ENCODE data around the gene RDH12. TPM values are rescaled to one million over a fixed set of nuclear protein-coding genes. Genes with fewer than 3 reads are reported as not detected.

The RDH12 gene
- total RNA-seq, 1 donor from 2014 or later: 0.16 TPM

DNA sequence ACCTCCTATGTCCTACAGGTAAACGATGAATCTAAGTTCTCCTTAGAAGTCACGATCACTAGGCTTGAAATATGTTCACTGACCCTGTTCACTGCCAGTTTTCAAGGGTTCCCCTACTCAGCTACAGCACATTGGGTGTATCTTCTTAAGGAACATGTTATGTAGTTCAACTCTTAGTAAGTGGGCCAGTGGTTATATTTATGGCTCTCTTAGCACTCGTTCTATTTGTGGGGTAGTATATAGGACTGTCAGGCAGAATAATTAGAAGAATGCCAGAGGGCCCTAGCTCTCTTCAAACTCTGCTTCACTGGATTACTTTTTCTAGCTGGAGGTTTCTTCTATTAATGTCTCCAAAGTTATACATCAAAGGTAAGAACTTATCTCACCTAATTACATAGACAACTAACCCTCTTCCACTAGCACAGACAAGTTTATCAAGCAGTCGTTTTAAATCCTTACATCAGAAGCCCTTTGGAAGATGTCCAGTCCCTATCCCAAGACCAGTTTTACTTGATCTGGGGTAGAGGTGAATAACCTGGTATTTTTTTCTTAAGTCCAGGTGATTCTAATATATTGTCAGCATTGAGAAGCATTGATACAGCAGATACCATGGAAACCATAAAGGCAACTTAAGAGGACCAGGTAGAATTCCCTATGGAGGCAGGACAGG is 75.1 kb downstream of the RDH12 start:
- H3K4me3 Mint-ChIP-seq (ENCODE audit: unreplicated experiment): no peak overlapping the region
- H2AFZ ChIP-seq (ENCODE audit: low read depth, low read length): no peak overlapping the region
- H3K27me3 ChIP-seq (ENCODE audit: insufficient read depth, low read length): no peaks in the 10 kb centered on the region
- H3K9me3 ChIP-seq (ENCODE audit: insufficient read depth, low read depth, low read length): no peaks in the 10 kb centered on the region
- no peaks in the 10 kb centered on the region for H3K27me3 Mint-ChIP-seq (ENCODE audit: low read depth, unreplicated experiment)
- H3K4me3 ChIP-seq (ENCODE audit: insufficient read depth, low read depth, low read length): no peak overlapping the region
- H3K27ac ChIP-seq (ENCODE audit: low read depth, low read length): no peak overlapping the region
- FAIRE-seq (no peak), DNase-seq (ENCODE audit: low read depth) (no peak)
- no peaks in the 10 kb centered on the region for H3K4me1 Mint-ChIP-seq (ENCODE audit: low read depth, unreplicated experiment)
- no peaks in the 10 kb centered on the region for H3K4me1 ChIP-seq (ENCODE audit: insufficient read depth, low read length)
- no peak overlapping the region for H3K4me2 ChIP-seq (ENCODE audit: low read length)
- peaks cover 71% of the 10 kb centered on the region for H3K36me3 ChIP-seq (ENCODE audit: insufficient read depth, low read length)
- H3K9ac ChIP-seq (ENCODE audit: low read length): no peak overlapping the region
- H3K36me3 Mint-ChIP-seq (ENCODE audit: low read depth, unreplicated experiment): peaks cover 34% of the 10 kb centered on the region
- H4K20me1 ChIP-seq (ENCODE audit: insufficient read depth, low read length): no peaks in the 10 kb centered on the region
- H3K27ac Mint-ChIP-seq (ENCODE audit: unreplicated experiment): no peak overlapping the region
- no peaks in the 10 kb centered on the region for H3K79me2 ChIP-seq (ENCODE audit: insufficient read depth, low read length)
- TF ChIP-seq EZH2 (IDR thresholded peaks at IDR 0.05; ENCODE audit: insufficient read depth, low read length): no peak
- TF ChIP-seq, protein P1, sequence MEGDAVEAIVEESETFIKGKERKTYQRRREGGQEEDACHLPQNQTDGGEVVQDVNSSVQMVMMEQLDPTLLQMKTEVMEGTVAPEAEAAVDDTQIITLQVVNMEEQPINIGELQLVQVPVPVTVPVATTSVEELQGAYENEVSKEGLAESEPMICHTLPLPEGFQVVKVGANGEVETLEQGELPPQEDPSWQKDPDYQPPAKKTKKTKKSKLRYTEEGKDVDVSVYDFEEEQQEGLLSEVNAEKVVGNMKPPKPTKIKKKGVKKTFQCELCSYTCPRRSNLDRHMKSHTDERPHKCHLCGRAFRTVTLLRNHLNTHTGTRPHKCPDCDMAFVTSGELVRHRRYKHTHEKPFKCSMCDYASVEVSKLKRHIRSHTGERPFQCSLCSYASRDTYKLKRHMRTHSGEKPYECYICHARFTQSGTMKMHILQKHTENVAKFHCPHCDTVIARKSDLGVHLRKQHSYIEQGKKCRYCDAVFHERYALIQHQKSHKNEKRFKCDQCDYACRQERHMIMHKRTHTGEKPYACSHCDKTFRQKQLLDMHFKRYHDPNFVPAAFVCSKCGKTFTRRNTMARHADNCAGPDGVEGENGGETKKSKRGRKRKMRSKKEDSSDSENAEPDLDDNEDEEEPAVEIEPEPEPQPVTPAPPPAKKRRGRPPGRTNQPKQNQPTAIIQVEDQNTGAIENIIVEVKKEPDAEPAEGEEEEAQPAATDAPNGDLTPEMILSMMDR (IDR thresholded peaks at IDR 0.05; ENCODE audit: insufficient read depth, low read depth, low read length): no peak
- H3K9me3 Mint-ChIP-seq (ENCODE audit: unreplicated experiment): no peaks in the 10 kb centered on the region

GRCh38 chr14:67778792-67779191 is 77.1 kb downstream of the RDH12 start:
- Histone ChIP-seq H3K9me3 (ENCODE audit: insufficient read depth, low read depth, low read length) (no peaks in the 10 kb centered on the region), H2AFZ (ENCODE audit: low read depth, low read length) (no peak overlapping the region), H3K4me2 (ENCODE audit: low read length) (no peak overlapping the region), H4K20me1 (ENCODE audit: insufficient read depth, low read length) (no peaks in the 10 kb centered on the region), H3K4me1 (ENCODE audit: insufficient read depth, low read length) (no peaks in the 10 kb centered on the region), H3K9ac (ENCODE audit: low read length) (no peak overlapping the region), H3K27me3 (ENCODE audit: insufficient read depth, low read length) (no peaks in the 10 kb centered on the region), H3K36me3 (ENCODE audit: insufficient read depth, low read length) (peaks cover 72% of the 10 kb centered on the region), H3K79me2 (ENCODE audit: insufficient read depth, low read length) (no peaks in the 10 kb centered on the region), H3K4me3 (ENCODE audit: insufficient read depth, low read depth, low read length) (no peak overlapping the region), H3K27ac (ENCODE audit: low read depth, low read length) (no peak overlapping the region)
- DNase-seq (ENCODE audit: low read depth): no peak
- Mint-ChIP-seq H3K4me3 (ENCODE audit: unreplicated experiment) (no peak overlapping the region), H3K27me3 (ENCODE audit: low read depth, unreplicated experiment) (no peaks in the 10 kb centered on the region), H3K4me1 (ENCODE audit: low read depth, unreplicated experiment) (no peaks in the 10 kb centered on the region), H3K36me3 (ENCODE audit: low read depth, unreplicated experiment) (peaks cover 43% of the 10 kb centered on the region), H3K9me3 (ENCODE audit: unreplicated experiment) (no peaks in the 10 kb centered on the region), H3K27ac (ENCODE audit: unreplicated experiment) (no peak overlapping the region)
- TF ChIP-seq EZH2 (IDR thresholded peaks at IDR 0.05; ENCODE audit: insufficient read depth, low read length): no peak
- TF ChIP-seq, protein P1 (IDR thresholded peaks at IDR 0.05; ENCODE audit: insufficient read depth, low read depth, low read length): no peak
- FAIRE-seq: no peak

GRCh38 chr14:67782090-67782489 is 80.4 kb downstream of the RDH12 start:
- Mint-ChIP-seq H3K4me3 (ENCODE audit: unreplicated experiment) (no peak overlapping the region), H3K27me3 (ENCODE audit: low read depth, unreplicated experiment) (no peaks in the 10 kb centered on the region), H3K9me3 (ENCODE audit: unreplicated experiment) (no peaks in the 10 kb centered on the region), H3K36me3 (ENCODE audit: low read depth, unreplicated experiment) (peaks cover 48% of the 10 kb centered on the region), H3K4me1 (ENCODE audit: low read depth, unreplicated experiment) (no peaks in the 10 kb centered on the region), H3K27ac (ENCODE audit: unreplicated experiment) (no peak overlapping the region)
- Histone ChIP-seq H3K36me3 (ENCODE audit: insufficient read depth, low read length) (peaks cover 62% of the 10 kb centered on the region), H3K4me2 (ENCODE audit: low read length) (no peak overlapping the region), H3K27ac (ENCODE audit: low read depth, low read length) (no peak overlapping the region), H3K27me3 (ENCODE audit: insufficient read depth, low read length) (no peaks in the 10 kb centered on the region), H4K20me1 (ENCODE audit: insufficient read depth, low read length) (no peaks in the 10 kb centered on the region), H2AFZ (ENCODE audit: low read depth, low read length) (no peak overlapping the region), H3K79me2 (ENCODE audit: insufficient read depth, low read length) (no peaks in the 10 kb centered on the region), H3K4me1 (ENCODE audit: insufficient read depth, low read length) (no peaks in the 10 kb centered on the region), H3K9me3 (ENCODE audit: insufficient read depth, low read depth, low read length) (no peaks in the 10 kb centered on the region), H3K9ac (ENCODE audit: low read length) (no peak overlapping the region), H3K4me3 (ENCODE audit: insufficient read depth, low read depth, low read length) (no peak overlapping the region)
- TF ChIP-seq, protein P1 (IDR thresholded peaks at IDR 0.05; ENCODE audit: insufficient read depth, low read depth, low read length): no peak
- no peak for TF ChIP-seq EZH2 (IDR thresholded peaks at IDR 0.05; ENCODE audit: insufficient read depth, low read length)
- FAIRE-seq (no peak), DNase-seq (ENCODE audit: low read depth) (no peak)
